Liver (tissue), 9 donors: Measurements from ENCODE around the gene ARID5B. TPM values are rescaled to one million over a fixed set of nuclear protein-coding genes. Genes with fewer than 3 reads are reported as not detected.

Source experiments
- DNase-seq: peaks from one replicate; pipeline ENCODE4 v3.0.0-alpha.2; 2017; ENCODE audit warnings: low spot score
- H3K27ac ChIP-seq, 2 donors: one replicate each; pipeline ENCODE4 v1.7.0; 2013; ENCODE audit warnings: inconsistent platforms in 2 of 2, low read length in 2 of 2, control low read depth in 1 of 2, low read depth in 1 of 2, mild to moderate bottlenecking in 1 of 2
- H3K27me3 ChIP-seq, 4 donors: one replicate each; pipeline versions ENCODE4 v1.6.1 to v1.7.0; 2013; ENCODE audit warnings: low read length in 3 of 4, inconsistent platforms in 1 of 4, mild to moderate bottlenecking in 1 of 4, moderate library complexity in 1 of 4; ENCODE audit not compliant: control insufficient read depth in 4 of 4, insufficient read depth in 4 of 4
- H3K36me3 ChIP-seq, 4 donors: one replicate each; pipeline versions ENCODE4 v1.6.1 to v1.7.0; 2013; ENCODE audit warnings: low read length in 3 of 4, mild to moderate bottlenecking in 3 of 4, low read depth in 1 of 4, moderate library complexity in 1 of 4; ENCODE audit not compliant: control insufficient read depth in 4 of 4, insufficient read depth in 3 of 4
- H3K4me1 ChIP-seq, 4 donors: one replicate each; pipeline versions ENCODE4 v1.6.1 to v1.7.0; 2013; ENCODE audit warnings: low read length in 3 of 4, mild to moderate bottlenecking in 3 of 4, moderate library complexity in 1 of 4; ENCODE audit not compliant: control insufficient read depth in 4 of 4, insufficient read depth in 4 of 4
- H3K4me3 ChIP-seq, 3 donors: one replicate each; pipeline versions ENCODE4 v1.6.1 to v1.7.0; 2013; ENCODE audit warnings: low read length in 3 of 3, control low read depth in 1 of 3, low read depth in 1 of 3, mild to moderate bottlenecking in 1 of 3
- H3K9ac ChIP-seq, 2 donors: one replicate each; pipeline ENCODE4 v1.7.0; 2013; ENCODE audit warnings: low read length in 2 of 2, mild to moderate bottlenecking in 2 of 2, moderate library complexity in 2 of 2, control low read depth in 1 of 2, low read depth in 1 of 2
- H3K9me3 ChIP-seq, 4 donors: one replicate each; pipeline versions ENCODE4 v1.6.1 to v1.7.0; 2013; ENCODE audit warnings: low read length in 3 of 4; ENCODE audit not compliant: control insufficient read depth in 4 of 4
- EGR1 ChIP-seq, 2 donors: IDR thresholded peaks; 2 replicates each; pipeline ENCODE4 v1.6.1; 2016 to 2018; ENCODE audit warnings: antibody characterized with exemption in 2 of 2, low read depth in 2 of 2
- FOXA1 ChIP-seq: IDR thresholded peaks from 2 replicates; pipeline ENCODE4 v1.6.1; 2016; ENCODE audit warnings: antibody characterized with exemption
- FOXA2 ChIP-seq: IDR thresholded peaks from 2 replicates; pipeline ENCODE4 v1.6.1; 2016; ENCODE audit warnings: antibody characterized with exemption
- GABPA ChIP-seq, 2 donors: IDR thresholded peaks in 1 of 2; conservative IDR thresholded peaks in 1 of 2; 2 replicates each; pipeline ENCODE4 v1.6.1; 2016; ENCODE audit warnings: antibody characterized with exemption in 2 of 2, mild to moderate bottlenecking in 1 of 2, moderate library complexity in 1 of 2
- HNF4A ChIP-seq, 2 donors: conservative IDR thresholded peaks; 2 replicates each; pipeline ENCODE4 v1.6.1; 2016; ENCODE audit warnings: antibody characterized with exemption in 2 of 2, mild to moderate bottlenecking in 2 of 2
- HNF4G ChIP-seq: IDR thresholded peaks from 2 replicates; pipeline ENCODE4 v1.6.1; 2016; ENCODE audit warnings: antibody characterized with exemption
- JUND ChIP-seq, 2 donors: IDR thresholded peaks; 2 replicates each; pipeline ENCODE4 v1.6.1; 2016; ENCODE audit warnings: antibody characterized with exemption in 2 of 2
- NR2F2 ChIP-seq: IDR thresholded peaks from 2 replicates; pipeline ENCODE4 v1.6.1; 2016; ENCODE audit warnings: antibody characterized with exemption
- RAD21 ChIP-seq, 2 donors: IDR thresholded peaks; 2 replicates each; pipeline ENCODE4 v1.6.1; 2016; ENCODE audit warnings: antibody characterized with exemption in 2 of 2, mild to moderate bottlenecking in 2 of 2
- RXRA ChIP-seq, 2 donors: IDR thresholded peaks; 2 replicates each; pipeline ENCODE4 v1.6.1; 2017 to 2018; ENCODE audit warnings: antibody characterized with exemption in 2 of 2, mild to moderate bottlenecking in 1 of 2
- SP1 ChIP-seq: IDR thresholded peaks from 2 replicates; pipeline ENCODE4 v1.6.1; 2018; ENCODE audit warnings: antibody characterized with exemption, mild to moderate bottlenecking
- TAF1 ChIP-seq: conservative IDR thresholded peaks from 2 replicates; pipeline ENCODE4 v1.6.1; 2016; ENCODE audit warnings: antibody characterized with exemption, mild to moderate bottlenecking
- YY1 ChIP-seq: IDR thresholded peaks from 2 replicates; pipeline ENCODE4 v1.6.1; 2016; ENCODE audit warnings: antibody characterized with exemption, mild to moderate bottlenecking
- WGBS: extraction: QIAGEN DNeasy Blood & Tissue Kit; methylation state at CpG from one replicate; pipeline ENCODE4 v1.1.7; 2013; 5-methylcytosine and 5-hydroxymethylcytosine counted together
- polyA plus RNA-seq, 2 donors: library from polyadenylated mRNA; stranded (reverse) in 1 of 2; unstranded in 1 of 2; fragments of 200-250 nt in 1 of 2; fragments of >200 nt in 1 of 2; fragmentation: Nextera tagmentation in 1 of 2; extraction: Ambion mirVana in 1 of 2; gene quantifications; one replicate each; pipeline versions ENCODE4 v1.2.1 to v1.2.3, GENCODE V29; 2013 to 2015
- total RNA-seq, 2 donors: library from RNA; depleted of rRNA; stranded (reverse); fragments of >200 nt; gene quantifications; one replicate each; pipeline ENCODE4 v1.2.3, GENCODE V29; 2014
- TF ChIP-seq, protein P1 (sequence below): IDR thresholded peaks from 2 replicates; pipeline ENCODE4 v1.6.1; 2016; ENCODE audit warnings: antibody characterized with exemption
- TF ChIP-seq, protein P2 (sequence below): IDR thresholded peaks from 2 replicates; pipeline ENCODE4 v1.6.1; 2016; ENCODE audit warnings: antibody characterized with exemption, mild to moderate bottlenecking
- TF ChIP-seq, protein P3 (sequence below): IDR thresholded peaks from 2 replicates; pipeline ENCODE4 v1.6.1; 2016; ENCODE audit warnings: antibody characterized with exemption
- TF ChIP-seq, protein P4 (sequence below): fragments of 150-350 bp; IDR thresholded peaks from 2 replicates; pipeline ENCODE4 v1.5.1; 2017; ENCODE audit warnings: improper control_type of control experiment, low read depth, low read length; ENCODE audit not compliant: missing input control
- TF ChIP-seq, protein P5 (sequence below): IDR thresholded peaks from 2 replicates; pipeline ENCODE4 v1.6.1; 2016; ENCODE audit warnings: antibody characterized with exemption
- donor health status: healthy.
- donor health status: healthy.
- donor health status: healthy.
- donor health status: healthy.
- donor health status: healthy.

The ARID5B gene
- total and polyA plus RNA-seq, 4 donors = 1.3 to 6.4 (median 5.2) TPM

DNA sequence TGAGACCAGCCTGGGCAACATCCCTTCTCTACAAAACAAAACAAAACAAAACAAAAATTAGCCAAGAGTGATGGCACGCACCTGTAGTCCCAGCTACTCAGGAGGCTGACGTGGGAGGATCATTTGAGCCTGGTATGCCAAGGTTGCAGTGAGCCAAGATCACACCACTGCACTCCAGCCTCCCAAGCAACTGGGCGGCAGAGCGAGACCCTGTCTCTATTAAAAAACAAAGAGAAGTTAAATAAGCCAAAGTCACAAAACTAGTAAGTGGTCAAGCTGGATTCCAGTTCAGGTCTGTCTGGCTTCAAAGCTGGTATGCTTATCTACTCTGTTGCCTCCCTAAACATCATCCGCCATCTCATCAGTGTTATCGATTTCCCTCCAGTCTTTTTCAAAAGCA lies 110.8 kb downstream of the ARID5B start:
- no peaks in the 10 kb centered on the region for H3K27me3 ChIP-seq
- no peak for DNase-seq
- TF ChIP-seq, protein P1, sequence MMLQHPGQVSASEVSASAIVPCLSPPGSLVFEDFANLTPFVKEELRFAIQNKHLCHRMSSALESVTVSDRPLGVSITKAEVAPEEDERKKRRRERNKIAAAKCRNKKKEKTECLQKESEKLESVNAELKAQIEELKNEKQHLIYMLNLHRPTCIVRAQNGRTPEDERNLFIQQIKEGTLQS = no peak
- TF ChIP-seq EGR1 (IDR thresholded peaks at IDR 0.05; ENCODE audit: low read depth in 2 of 2) (no peak), RXRA (IDR thresholded peaks at IDR 0.05) (no peak), SP1 (no peak), HNF4G (no peak), FOXA2 (no peak), RAD21 (IDR thresholded peaks at IDR 0.05) (no peak), JUND (IDR thresholded peaks at IDR 0.05) (no peak)
- TF ChIP-seq, protein P2, sequence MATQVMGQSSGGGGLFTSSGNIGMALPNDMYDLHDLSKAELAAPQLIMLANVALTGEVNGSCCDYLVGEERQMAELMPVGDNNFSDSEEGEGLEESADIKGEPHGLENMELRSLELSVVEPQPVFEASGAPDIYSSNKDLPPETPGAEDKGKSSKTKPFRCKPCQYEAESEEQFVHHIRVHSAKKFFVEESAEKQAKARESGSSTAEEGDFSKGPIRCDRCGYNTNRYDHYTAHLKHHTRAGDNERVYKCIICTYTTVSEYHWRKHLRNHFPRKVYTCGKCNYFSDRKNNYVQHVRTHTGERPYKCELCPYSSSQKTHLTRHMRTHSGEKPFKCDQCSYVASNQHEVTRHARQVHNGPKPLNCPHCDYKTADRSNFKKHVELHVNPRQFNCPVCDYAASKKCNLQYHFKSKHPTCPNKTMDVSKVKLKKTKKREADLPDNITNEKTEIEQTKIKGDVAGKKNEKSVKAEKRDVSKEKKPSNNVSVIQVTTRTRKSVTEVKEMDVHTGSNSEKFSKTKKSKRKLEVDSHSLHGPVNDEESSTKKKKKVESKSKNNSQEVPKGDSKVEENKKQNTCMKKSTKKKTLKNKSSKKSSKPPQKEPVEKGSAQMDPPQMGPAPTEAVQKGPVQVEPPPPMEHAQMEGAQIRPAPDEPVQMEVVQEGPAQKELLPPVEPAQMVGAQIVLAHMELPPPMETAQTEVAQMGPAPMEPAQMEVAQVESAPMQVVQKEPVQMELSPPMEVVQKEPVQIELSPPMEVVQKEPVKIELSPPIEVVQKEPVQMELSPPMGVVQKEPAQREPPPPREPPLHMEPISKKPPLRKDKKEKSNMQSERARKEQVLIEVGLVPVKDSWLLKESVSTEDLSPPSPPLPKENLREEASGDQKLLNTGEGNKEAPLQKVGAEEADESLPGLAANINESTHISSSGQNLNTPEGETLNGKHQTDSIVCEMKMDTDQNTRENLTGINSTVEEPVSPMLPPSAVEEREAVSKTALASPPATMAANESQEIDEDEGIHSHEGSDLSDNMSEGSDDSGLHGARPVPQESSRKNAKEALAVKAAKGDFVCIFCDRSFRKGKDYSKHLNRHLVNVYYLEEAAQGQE = no peak
- H3K9ac ChIP-seq = no peak overlapping the region
- no peak overlapping the region for H3K27ac ChIP-seq
- no peak overlapping the region for H3K4me3 ChIP-seq
- H3K36me3 ChIP-seq = no peaks in the 10 kb centered on the region
- H3K4me1 ChIP-seq = peaks cover 0 to 2% (median 0%) of the 10 kb centered on the region in 4 donors
- WGBS = 98% methylated on average over 6 of the region's 6 CpGs
- H3K9me3 ChIP-seq = no peaks in the 10 kb centered on the region

DNA sequence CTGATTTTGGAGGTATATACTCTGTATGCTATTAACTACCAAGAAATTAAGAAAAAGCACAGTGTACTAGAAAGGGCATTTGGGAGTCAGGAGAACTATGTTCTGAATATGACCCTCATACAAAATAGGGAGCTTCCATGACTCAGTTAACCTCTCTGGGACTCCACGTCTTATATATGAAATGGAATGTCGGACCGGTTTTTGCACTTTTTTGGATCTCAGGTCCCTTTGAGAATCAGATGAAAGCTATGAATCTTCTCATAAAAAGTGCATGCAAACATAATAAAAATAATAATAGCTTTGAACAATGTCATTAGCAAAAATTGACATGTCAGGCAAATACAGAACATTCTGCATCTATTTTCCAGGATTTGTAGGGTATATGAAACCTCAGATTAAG lies 113.0 kb downstream of the ARID5B start:
- no peak for TF ChIP-seq HNF4A (conservative IDR thresholded peaks at IDR 0.05)
- no peak for TF ChIP-seq YY1
- TF ChIP-seq NR2F2 = no peak
- no peak for TF ChIP-seq GABPA (IDR thresholded peaks at IDR 0.05 in 1 of 2, conservative IDR thresholded peaks at IDR 0.05 in 1 of 2)
- TF ChIP-seq, protein P3, sequence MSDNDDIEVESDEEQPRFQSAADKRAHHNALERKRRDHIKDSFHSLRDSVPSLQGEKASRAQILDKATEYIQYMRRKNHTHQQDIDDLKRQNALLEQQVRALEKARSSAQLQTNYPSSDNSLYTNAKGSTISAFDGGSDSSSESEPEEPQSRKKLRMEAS = no peak
- TF ChIP-seq, protein P1 = no peak
- no peak for TF ChIP-seq HNF4G
- TF ChIP-seq EGR1 (IDR thresholded peaks at IDR 0.05; ENCODE audit: low read depth in 2 of 2) = no peak
- no peak for TF ChIP-seq FOXA1
- no peak overlapping the region for H3K27ac ChIP-seq
- no peak overlapping the region for H3K9ac ChIP-seq
- 97% methylated on average over 3 of the region's 3 CpGs for WGBS
- H3K27me3 ChIP-seq = no peaks in the 10 kb centered on the region
- H3K9me3 ChIP-seq = no peaks in the 10 kb centered on the region
- no peaks in the 10 kb centered on the region for H3K36me3 ChIP-seq
- H3K4me3 ChIP-seq = no peak overlapping the region
- no peak for DNase-seq
- H3K4me1 ChIP-seq = peaks cover 3 to 6% (median 5%) of the 10 kb centered on the region in 4 donors

DNA sequence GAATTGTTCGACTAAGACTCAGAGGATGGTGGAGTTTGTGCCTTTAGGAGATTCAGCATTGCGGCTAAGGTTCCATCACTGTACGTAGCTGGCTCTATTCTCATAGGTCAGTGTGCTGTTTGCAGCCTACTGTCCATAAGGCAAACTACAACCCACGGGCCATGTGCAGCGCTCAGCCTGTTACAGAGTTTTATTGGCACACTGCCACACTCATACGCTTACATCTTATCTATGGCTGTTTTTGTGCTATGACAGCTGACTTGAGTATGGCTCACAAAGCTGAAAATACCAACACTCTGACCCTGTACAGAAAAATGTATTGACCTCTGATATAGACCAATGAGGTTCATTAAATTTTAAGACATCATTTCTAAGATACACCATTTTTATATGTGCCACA lies 114.5 kb downstream of the ARID5B start:
- no peaks in the 10 kb centered on the region for H3K9me3 ChIP-seq
- 86% methylated on average over 6 of the region's 6 CpGs for WGBS
- H3K27ac ChIP-seq = no peak overlapping the region
- H3K4me3 ChIP-seq = no peak overlapping the region
- H3K4me1 ChIP-seq = peaks cover 3 to 6% (median 5%) of the 10 kb centered on the region in 4 donors
- H3K27me3 ChIP-seq = no peaks in the 10 kb centered on the region
- no peak overlapping the region for H3K9ac ChIP-seq
- no peak for DNase-seq
- H3K36me3 ChIP-seq = no peaks in the 10 kb centered on the region
- no peak for TF ChIP-seq RXRA (IDR thresholded peaks at IDR 0.05)
- TF ChIP-seq, protein P4, sequence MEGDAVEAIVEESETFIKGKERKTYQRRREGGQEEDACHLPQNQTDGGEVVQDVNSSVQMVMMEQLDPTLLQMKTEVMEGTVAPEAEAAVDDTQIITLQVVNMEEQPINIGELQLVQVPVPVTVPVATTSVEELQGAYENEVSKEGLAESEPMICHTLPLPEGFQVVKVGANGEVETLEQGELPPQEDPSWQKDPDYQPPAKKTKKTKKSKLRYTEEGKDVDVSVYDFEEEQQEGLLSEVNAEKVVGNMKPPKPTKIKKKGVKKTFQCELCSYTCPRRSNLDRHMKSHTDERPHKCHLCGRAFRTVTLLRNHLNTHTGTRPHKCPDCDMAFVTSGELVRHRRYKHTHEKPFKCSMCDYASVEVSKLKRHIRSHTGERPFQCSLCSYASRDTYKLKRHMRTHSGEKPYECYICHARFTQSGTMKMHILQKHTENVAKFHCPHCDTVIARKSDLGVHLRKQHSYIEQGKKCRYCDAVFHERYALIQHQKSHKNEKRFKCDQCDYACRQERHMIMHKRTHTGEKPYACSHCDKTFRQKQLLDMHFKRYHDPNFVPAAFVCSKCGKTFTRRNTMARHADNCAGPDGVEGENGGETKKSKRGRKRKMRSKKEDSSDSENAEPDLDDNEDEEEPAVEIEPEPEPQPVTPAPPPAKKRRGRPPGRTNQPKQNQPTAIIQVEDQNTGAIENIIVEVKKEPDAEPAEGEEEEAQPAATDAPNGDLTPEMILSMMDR = no peak
- TF ChIP-seq TAF1 = no peak
- TF ChIP-seq, protein P5, sequence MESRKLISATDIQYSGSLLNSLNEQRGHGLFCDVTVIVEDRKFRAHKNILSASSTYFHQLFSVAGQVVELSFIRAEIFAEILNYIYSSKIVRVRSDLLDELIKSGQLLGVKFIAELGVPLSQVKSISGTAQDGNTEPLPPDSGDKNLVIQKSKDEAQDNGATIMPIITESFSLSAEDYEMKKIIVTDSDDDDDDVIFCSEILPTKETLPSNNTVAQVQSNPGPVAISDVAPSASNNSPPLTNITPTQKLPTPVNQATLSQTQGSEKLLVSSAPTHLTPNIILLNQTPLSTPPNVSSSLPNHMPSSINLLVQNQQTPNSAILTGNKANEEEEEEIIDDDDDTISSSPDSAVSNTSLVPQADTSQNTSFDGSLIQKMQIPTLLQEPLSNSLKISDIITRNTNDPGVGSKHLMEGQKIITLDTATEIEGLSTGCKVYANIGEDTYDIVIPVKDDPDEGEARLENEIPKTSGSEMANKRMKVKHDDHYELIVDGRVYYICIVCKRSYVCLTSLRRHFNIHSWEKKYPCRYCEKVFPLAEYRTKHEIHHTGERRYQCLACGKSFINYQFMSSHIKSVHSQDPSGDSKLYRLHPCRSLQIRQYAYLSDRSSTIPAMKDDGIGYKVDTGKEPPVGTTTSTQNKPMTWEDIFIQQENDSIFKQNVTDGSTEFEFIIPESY = no peak
- no peak for TF ChIP-seq FOXA1
- no peak for TF ChIP-seq FOXA2
- TF ChIP-seq, protein P1 = no peak
- TF ChIP-seq JUND (IDR thresholded peaks at IDR 0.05) = no peak
- no peak for TF ChIP-seq EGR1 (IDR thresholded peaks at IDR 0.05; ENCODE audit: low read depth in 2 of 2)
- no peak for TF ChIP-seq NR2F2
